ENCODE measurements around the gene NELFB.

The NELFB gene

DNA sequence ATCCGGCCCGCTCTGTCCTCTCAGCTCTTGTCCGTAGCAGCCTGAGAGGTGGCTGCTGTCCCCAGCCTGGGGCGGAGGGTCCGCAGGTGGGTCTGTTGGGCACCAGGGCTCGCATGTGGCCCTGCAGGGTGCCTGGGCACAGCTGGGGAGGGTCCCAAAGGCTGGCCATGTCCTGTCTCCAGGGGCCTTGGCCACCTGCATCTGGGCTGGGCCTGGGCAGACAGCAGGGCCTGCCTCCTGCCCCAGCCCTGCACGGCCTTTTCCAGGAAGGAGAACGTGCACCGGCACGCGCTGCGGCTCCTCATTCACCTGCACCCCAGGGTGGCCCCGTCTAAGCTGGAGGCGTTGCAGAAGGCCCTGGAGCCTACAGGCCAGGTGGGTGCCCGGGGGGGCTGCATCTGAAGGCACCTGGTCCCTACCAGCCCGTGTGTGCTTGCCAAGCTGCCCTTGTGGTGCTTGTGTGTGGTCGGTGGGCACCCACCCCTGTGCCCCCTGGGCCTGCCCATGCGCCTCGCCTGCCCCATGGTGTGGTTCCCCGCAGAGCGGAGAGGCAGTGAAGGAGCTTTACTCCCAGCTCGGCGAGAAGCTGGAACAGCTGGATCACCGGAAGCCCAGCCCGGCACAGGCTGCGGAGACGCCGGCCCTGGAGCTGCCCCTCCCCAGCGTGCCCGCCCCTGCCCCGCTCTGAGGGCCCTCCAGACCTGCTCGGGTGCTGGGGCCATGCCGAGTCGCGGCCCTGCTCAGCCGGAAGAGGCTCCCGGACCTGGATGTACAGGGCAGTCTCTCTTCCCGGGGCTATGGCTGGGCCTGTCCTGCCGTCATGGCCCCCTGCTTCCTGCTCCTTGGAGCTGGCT lies 17.3 kb downstream of the NELFB start:
- TF ChIP-seq, protein P1, sequence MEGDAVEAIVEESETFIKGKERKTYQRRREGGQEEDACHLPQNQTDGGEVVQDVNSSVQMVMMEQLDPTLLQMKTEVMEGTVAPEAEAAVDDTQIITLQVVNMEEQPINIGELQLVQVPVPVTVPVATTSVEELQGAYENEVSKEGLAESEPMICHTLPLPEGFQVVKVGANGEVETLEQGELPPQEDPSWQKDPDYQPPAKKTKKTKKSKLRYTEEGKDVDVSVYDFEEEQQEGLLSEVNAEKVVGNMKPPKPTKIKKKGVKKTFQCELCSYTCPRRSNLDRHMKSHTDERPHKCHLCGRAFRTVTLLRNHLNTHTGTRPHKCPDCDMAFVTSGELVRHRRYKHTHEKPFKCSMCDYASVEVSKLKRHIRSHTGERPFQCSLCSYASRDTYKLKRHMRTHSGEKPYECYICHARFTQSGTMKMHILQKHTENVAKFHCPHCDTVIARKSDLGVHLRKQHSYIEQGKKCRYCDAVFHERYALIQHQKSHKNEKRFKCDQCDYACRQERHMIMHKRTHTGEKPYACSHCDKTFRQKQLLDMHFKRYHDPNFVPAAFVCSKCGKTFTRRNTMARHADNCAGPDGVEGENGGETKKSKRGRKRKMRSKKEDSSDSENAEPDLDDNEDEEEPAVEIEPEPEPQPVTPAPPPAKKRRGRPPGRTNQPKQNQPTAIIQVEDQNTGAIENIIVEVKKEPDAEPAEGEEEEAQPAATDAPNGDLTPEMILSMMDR (IDR thresholded peaks at IDR 0.05; ENCODE audit: low read depth, low read length): no peak
- DNase-seq (ENCODE audit: extremely low read depth, low read depth): no peak

DNA sequence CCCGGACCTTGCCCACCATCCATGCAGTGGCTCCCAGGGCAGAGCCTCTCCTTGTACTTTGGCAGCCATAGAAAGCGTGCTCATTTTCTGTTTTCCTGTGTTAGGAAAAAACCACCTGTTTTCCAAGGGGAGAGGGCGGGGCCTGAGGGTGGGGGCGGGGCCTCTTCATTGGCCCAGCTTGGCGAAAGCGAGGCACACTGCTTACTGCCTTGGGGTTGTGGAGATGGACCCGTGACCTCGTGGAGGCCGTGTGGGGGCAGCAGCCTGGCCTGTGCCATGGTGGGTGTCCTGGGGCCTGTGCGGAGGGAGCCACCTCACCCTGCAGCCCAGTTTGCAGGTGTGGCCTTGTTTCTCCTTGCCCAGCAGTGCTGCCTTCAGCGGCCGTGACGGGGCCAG lies 18.0 kb downstream of the NELFB start:
- TF ChIP-seq, protein P1 (IDR thresholded peaks at IDR 0.05; ENCODE audit: low read depth, low read length): no peak
- DNase-seq (ENCODE audit: extremely low read depth, low read depth): no peak

DNA sequence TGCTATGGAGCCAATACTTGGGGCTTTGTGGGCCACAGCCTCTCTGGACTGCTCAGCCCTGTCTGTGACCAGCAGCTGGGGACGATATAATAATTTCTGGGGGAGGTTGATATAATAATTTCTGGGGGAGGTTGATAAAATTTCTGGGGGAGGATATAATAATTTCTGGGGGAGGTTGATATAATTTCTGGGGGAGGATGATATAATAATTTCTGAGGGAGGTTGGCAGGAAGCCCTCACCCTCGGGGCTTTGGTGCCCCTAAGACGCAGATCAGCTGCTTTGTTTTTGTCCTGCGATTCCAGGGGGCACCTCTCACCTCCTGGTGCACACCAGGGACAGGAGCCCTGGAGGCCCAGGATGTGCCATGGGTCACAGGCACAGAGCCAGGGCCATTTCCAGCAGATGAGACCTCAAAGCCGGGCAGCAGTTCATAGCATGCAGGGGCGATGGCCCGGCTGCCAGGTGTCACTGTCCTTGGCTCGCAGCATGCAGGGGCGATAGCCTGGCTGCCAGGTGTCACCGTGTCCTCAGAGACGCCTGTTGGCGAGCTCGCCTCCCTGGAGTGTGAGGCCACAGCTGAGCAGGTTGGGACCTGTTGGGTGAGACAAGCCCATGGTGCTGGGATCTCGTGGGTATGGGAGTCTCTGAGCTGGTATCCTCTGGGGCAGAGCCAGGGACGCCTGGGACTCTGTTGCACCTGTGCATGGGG lies 18.6 kb downstream of the NELFB start:
- DNase-seq (ENCODE audit: extremely low read depth, low read depth): no peak
- TF ChIP-seq, protein P1 (IDR thresholded peaks at IDR 0.05; ENCODE audit: low read depth, low read length): no peak

DNA sequence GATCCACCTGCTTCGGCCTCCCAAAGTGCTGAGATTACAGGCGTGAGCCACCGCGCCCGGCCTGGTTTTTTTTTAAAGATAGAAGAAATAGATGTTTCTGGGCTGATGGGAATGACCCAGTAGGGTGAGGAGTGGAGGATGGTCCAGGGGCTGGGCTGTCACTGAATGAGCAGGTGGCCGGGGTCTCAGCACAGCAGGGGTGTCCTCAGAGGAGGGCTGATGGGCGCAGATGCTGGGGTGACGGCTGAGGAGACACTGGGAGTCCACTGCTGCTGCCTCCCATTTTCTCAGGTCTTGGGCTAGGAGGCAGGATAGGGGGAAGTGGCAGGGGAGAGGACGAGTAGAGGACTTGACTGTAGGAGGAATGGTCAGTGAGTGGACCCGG lies 20.1 kb downstream of the NELFB start:
- no peak for DNase-seq (ENCODE audit: extremely low read depth, low read depth)
- TF ChIP-seq, protein P1 (IDR thresholded peaks at IDR 0.05; ENCODE audit: low read depth, low read length): no peak

DNA sequence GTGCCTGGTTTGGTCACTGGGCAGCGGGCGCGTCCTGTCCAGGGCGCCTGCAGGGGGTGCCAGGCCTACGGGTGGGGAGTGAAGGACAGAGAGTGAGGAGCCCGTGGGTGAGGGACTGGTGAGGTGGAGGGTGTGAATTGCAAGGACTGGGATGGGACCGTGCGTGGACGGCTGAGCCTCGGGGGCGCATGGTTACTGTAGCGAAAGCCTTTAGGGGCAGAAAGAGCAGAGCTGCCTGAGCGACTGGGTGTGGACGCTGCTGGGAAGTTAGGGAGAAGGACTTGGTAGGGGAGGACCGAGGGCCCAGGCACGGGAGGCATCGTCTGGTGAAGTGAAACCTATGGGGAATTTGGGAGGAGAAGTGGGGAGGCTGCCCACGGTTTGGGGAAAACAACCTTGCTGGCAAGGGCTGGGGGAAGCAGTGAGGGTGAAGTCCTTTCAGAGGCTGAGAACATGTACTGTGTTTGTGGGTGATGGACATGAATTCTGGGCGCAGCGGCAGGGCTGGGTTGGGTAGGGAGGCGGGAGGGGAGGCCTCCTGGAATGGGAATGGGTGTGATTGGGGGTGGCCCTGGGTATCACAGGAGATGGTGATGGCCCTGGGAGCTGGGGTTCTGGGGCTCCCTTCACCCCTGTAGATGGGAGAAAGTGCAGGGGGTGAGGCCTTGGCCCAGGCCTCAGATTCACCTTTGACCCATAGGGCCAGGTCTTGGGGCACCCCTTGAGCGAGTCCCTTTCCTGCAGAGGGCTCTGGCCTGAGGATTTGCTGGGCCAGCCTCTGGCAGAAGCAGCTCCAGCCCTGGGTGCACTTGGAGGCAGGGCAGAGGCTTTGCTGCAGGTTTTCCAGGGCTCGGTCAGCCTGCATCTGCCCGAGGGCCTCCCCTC lies 20.7 kb downstream of the NELFB start:
- TF ChIP-seq, protein P1 (IDR thresholded peaks at IDR 0.05; ENCODE audit: low read depth, low read length): no peak

DNA sequence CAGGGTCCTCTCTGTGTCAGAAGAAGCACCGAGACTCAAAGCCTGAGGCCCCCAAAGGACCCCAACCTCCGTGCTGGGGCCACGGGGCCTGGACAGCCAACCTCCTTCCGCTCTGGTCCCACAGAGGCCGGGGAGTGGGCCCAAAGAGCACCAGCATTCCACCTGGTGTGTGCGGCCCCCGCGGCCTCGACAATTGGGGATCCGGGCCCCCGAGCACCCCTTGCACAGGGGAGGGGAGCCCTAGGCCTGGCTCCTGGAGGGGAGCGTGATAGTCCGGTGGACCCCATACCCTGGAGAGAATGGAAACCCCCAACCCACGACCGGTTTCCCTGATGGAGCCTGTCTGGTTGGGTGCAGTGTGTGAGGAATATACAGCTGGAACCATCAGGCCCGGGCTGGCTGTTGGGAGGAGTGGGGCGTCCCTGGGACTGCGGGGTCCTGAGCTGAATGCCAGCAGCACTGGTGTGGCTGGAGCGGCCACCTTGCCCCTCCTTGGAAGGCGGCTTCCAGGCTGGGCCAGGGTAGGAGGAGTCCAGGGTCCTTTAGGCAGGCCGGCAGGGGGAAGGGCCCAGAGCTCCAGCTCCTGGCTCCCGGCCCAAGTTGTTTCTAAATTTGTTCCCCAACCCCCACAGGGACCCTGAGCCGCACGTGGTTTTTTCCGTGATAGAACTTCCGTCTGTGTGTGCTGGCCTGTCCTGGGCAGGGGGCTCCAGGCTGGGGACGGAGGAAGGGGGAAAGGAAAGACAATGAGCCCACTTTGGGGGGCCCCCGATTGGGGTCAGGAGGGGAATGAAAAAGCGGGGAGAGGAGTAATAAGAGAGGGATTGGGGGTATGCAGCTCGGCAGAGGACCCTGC lies 21.6 kb downstream of the NELFB start:
- TF ChIP-seq, protein P1 (IDR thresholded peaks at IDR 0.05; ENCODE audit: low read depth, low read length): no peak
- DNase-seq (ENCODE audit: extremely low read depth, low read depth): no peak

More for the DNA sequence above, 20.7 kb downstream of the NELFB start:
- no peak for DNase-seq (ENCODE audit: extremely low read depth, low read depth)

Data from AG09319 (cell line).